Liver (tissue), 9 donors: ENCODE measurements around the gene ADGRA1. TPM values are rescaled to one million over a fixed set of nuclear protein-coding genes. Genes with fewer than 3 reads are reported as not detected.

Source experiments
- DNase-seq: peaks from one replicate; pipeline ENCODE4 v3.0.0-alpha.2; 2017; ENCODE audit warnings: low spot score
- H3K27ac ChIP-seq, 2 donors: one replicate each; pipeline ENCODE4 v1.7.0; 2013; ENCODE audit warnings: inconsistent platforms in 2 of 2, low read length in 2 of 2, control low read depth in 1 of 2, low read depth in 1 of 2, mild to moderate bottlenecking in 1 of 2
- H3K27me3 ChIP-seq, 4 donors: one replicate each; pipeline versions ENCODE4 v1.6.1 to v1.7.0; 2013; ENCODE audit warnings: low read length in 3 of 4, inconsistent platforms in 1 of 4, mild to moderate bottlenecking in 1 of 4, moderate library complexity in 1 of 4; ENCODE audit not compliant: control insufficient read depth in 4 of 4, insufficient read depth in 4 of 4
- H3K36me3 ChIP-seq, 4 donors: one replicate each; pipeline versions ENCODE4 v1.6.1 to v1.7.0; 2013; ENCODE audit warnings: low read length in 3 of 4, mild to moderate bottlenecking in 3 of 4, low read depth in 1 of 4, moderate library complexity in 1 of 4; ENCODE audit not compliant: control insufficient read depth in 4 of 4, insufficient read depth in 3 of 4
- H3K4me1 ChIP-seq, 4 donors: one replicate each; pipeline versions ENCODE4 v1.6.1 to v1.7.0; 2013; ENCODE audit warnings: low read length in 3 of 4, mild to moderate bottlenecking in 3 of 4, moderate library complexity in 1 of 4; ENCODE audit not compliant: control insufficient read depth in 4 of 4, insufficient read depth in 4 of 4
- H3K4me3 ChIP-seq, 3 donors: one replicate each; pipeline versions ENCODE4 v1.6.1 to v1.7.0; 2013; ENCODE audit warnings: low read length in 3 of 3, control low read depth in 1 of 3, low read depth in 1 of 3, mild to moderate bottlenecking in 1 of 3
- H3K9ac ChIP-seq, 2 donors: one replicate each; pipeline ENCODE4 v1.7.0; 2013; ENCODE audit warnings: low read length in 2 of 2, mild to moderate bottlenecking in 2 of 2, moderate library complexity in 2 of 2, control low read depth in 1 of 2, low read depth in 1 of 2
- H3K9me3 ChIP-seq, 4 donors: one replicate each; pipeline versions ENCODE4 v1.6.1 to v1.7.0; 2013; ENCODE audit warnings: low read length in 3 of 4; ENCODE audit not compliant: control insufficient read depth in 4 of 4
- CTCF ChIP-seq: fragments of 150-350 bp; IDR thresholded peaks from 2 replicates; pipeline ENCODE4 v1.5.1; 2017; ENCODE audit warnings: improper control_type of control experiment, low read depth, low read length; ENCODE audit not compliant: missing input control
- EGR1 ChIP-seq, 2 donors: IDR thresholded peaks; 2 replicates each; pipeline ENCODE4 v1.6.1; 2016 to 2018; ENCODE audit warnings: antibody characterized with exemption in 2 of 2, low read depth in 2 of 2
- FOXA1 ChIP-seq: IDR thresholded peaks from 2 replicates; pipeline ENCODE4 v1.6.1; 2016; ENCODE audit warnings: antibody characterized with exemption
- FOXA2 ChIP-seq: IDR thresholded peaks from 2 replicates; pipeline ENCODE4 v1.6.1; 2016; ENCODE audit warnings: antibody characterized with exemption
- HNF4A ChIP-seq, 2 donors: conservative IDR thresholded peaks; 2 replicates each; pipeline ENCODE4 v1.6.1; 2016; ENCODE audit warnings: antibody characterized with exemption in 2 of 2, mild to moderate bottlenecking in 2 of 2
- HNF4G ChIP-seq: IDR thresholded peaks from 2 replicates; pipeline ENCODE4 v1.6.1; 2016; ENCODE audit warnings: antibody characterized with exemption
- JUND ChIP-seq, 2 donors: IDR thresholded peaks; 2 replicates each; pipeline ENCODE4 v1.6.1; 2016; ENCODE audit warnings: antibody characterized with exemption in 2 of 2
- MAX ChIP-seq: IDR thresholded peaks from 2 replicates; pipeline ENCODE4 v1.6.1; 2016; ENCODE audit warnings: antibody characterized with exemption
- NR2F2 ChIP-seq: IDR thresholded peaks from 2 replicates; pipeline ENCODE4 v1.6.1; 2016; ENCODE audit warnings: antibody characterized with exemption
- RAD21 ChIP-seq, 2 donors: IDR thresholded peaks; 2 replicates each; pipeline ENCODE4 v1.6.1; 2016; ENCODE audit warnings: antibody characterized with exemption in 2 of 2, mild to moderate bottlenecking in 2 of 2
- RXRA ChIP-seq, 2 donors: IDR thresholded peaks; 2 replicates each; pipeline ENCODE4 v1.6.1; 2017 to 2018; ENCODE audit warnings: antibody characterized with exemption in 2 of 2, mild to moderate bottlenecking in 1 of 2
- SP1 ChIP-seq: IDR thresholded peaks from 2 replicates; pipeline ENCODE4 v1.6.1; 2018; ENCODE audit warnings: antibody characterized with exemption, mild to moderate bottlenecking
- TAF1 ChIP-seq: conservative IDR thresholded peaks from 2 replicates; pipeline ENCODE4 v1.6.1; 2016; ENCODE audit warnings: antibody characterized with exemption, mild to moderate bottlenecking
- YY1 ChIP-seq: IDR thresholded peaks from 2 replicates; pipeline ENCODE4 v1.6.1; 2016; ENCODE audit warnings: antibody characterized with exemption, mild to moderate bottlenecking
- ZBTB33 ChIP-seq: IDR thresholded peaks from 2 replicates; pipeline ENCODE4 v1.6.1; 2016; ENCODE audit warnings: antibody characterized with exemption
- WGBS: extraction: QIAGEN DNeasy Blood & Tissue Kit; methylation state at CpG from one replicate; pipeline ENCODE4 v1.1.7; 2013; 5-methylcytosine and 5-hydroxymethylcytosine counted together
- polyA plus RNA-seq, 2 donors: library from polyadenylated mRNA; stranded (reverse) in 1 of 2; unstranded in 1 of 2; fragments of 200-250 nt in 1 of 2; fragments of >200 nt in 1 of 2; fragmentation: Nextera tagmentation in 1 of 2; extraction: Ambion mirVana in 1 of 2; gene quantifications; one replicate each; pipeline versions ENCODE4 v1.2.1 to v1.2.3, GENCODE V29; 2013 to 2015
- total RNA-seq, 2 donors: library from RNA; depleted of rRNA; stranded (reverse); fragments of >200 nt; gene quantifications; one replicate each; pipeline ENCODE4 v1.2.3, GENCODE V29; 2014
- TF ChIP-seq, protein P1 (sequence below): IDR thresholded peaks from 2 replicates; pipeline ENCODE4 v1.6.1; 2016; ENCODE audit warnings: antibody characterized with exemption
- TF ChIP-seq, protein P2 (sequence below): IDR thresholded peaks from 2 replicates; pipeline ENCODE4 v1.6.1; 2016; ENCODE audit warnings: antibody characterized with exemption, mild to moderate bottlenecking
- donor health status: healthy.
- donor health status: healthy.
- donor health status: healthy.
- donor health status: healthy.
- donor health status: healthy.

Gene ADGRA1
- total and polyA plus RNA-seq, 4 donors = 0.08 to 0.70 (median 0.12) TPM; not detected in 1

DNA sequence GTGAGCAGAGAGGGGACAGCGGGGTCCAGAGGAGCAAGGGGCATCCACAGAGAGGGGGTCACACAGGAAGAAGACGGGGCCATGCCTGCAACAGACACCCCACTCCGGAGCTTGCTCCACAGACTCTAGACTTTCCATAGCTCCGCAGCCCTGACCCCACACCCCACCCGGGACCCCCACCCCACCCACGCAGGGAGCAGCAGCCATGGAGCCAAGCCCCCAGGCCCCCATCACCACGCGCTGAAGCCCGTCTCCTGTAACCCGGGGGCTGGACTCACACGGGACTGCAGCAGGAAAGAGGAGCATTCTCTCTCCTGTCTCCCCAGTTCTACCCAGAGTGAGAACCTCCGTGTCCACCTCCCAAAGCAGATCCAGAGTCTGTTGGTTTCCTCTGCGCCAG, 38.8 kb upstream of the ADGRA1 start:
- no peak overlapping the region for H3K27ac ChIP-seq
- H3K9ac ChIP-seq = no peak overlapping the region
- no peak for DNase-seq
- H3K4me1 ChIP-seq = no peaks in the 10 kb centered on the region
- no peaks in the 10 kb centered on the region for H3K27me3 ChIP-seq
- WGBS = 76% methylated on average over 13 of the region's 13 CpGs
- no peaks in the 10 kb centered on the region for H3K36me3 ChIP-seq
- no peak for TF ChIP-seq TAF1
- H3K9me3 ChIP-seq = no peaks in the 10 kb centered on the region
- no peak overlapping the region for H3K4me3 ChIP-seq

GRCh38 chr10:133049639-133050038, 38.1 kb upstream of the ADGRA1 start:
- no peak overlapping the region for H3K9ac ChIP-seq
- no peak overlapping the region for H3K27ac ChIP-seq
- 80% methylated on average over 11 of the region's 11 CpGs for WGBS
- no peaks in the 10 kb centered on the region for H3K27me3 ChIP-seq
- H3K9me3 ChIP-seq = peaks cover 0 to 4% (median 0%) of the 10 kb centered on the region in 4 donors
- no peaks in the 10 kb centered on the region for H3K4me1 ChIP-seq
- TF ChIP-seq MAX = no peak
- TF ChIP-seq CTCF = no peak
- no peak for TF ChIP-seq SP1
- TF ChIP-seq RXRA (IDR thresholded peaks at IDR 0.05) = no peak
- no peak for TF ChIP-seq HNF4A (conservative IDR thresholded peaks at IDR 0.05)
- TF ChIP-seq EGR1 (IDR thresholded peaks at IDR 0.05; ENCODE audit: low read depth in 2 of 2) = no peak
- TF ChIP-seq FOXA1 = no peak
- no peak for TF ChIP-seq FOXA2
- TF ChIP-seq TAF1 = no peak
- TF ChIP-seq ZBTB33 = no peak
- no peak for TF ChIP-seq YY1
- TF ChIP-seq NR2F2 = no peak
- no peak for TF ChIP-seq RAD21 (IDR thresholded peaks at IDR 0.05)
- TF ChIP-seq JUND (IDR thresholded peaks at IDR 0.05) = no peak
- no peak for TF ChIP-seq HNF4G
- TF ChIP-seq, protein P1, sequence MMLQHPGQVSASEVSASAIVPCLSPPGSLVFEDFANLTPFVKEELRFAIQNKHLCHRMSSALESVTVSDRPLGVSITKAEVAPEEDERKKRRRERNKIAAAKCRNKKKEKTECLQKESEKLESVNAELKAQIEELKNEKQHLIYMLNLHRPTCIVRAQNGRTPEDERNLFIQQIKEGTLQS = no peak
- TF ChIP-seq, protein P2, sequence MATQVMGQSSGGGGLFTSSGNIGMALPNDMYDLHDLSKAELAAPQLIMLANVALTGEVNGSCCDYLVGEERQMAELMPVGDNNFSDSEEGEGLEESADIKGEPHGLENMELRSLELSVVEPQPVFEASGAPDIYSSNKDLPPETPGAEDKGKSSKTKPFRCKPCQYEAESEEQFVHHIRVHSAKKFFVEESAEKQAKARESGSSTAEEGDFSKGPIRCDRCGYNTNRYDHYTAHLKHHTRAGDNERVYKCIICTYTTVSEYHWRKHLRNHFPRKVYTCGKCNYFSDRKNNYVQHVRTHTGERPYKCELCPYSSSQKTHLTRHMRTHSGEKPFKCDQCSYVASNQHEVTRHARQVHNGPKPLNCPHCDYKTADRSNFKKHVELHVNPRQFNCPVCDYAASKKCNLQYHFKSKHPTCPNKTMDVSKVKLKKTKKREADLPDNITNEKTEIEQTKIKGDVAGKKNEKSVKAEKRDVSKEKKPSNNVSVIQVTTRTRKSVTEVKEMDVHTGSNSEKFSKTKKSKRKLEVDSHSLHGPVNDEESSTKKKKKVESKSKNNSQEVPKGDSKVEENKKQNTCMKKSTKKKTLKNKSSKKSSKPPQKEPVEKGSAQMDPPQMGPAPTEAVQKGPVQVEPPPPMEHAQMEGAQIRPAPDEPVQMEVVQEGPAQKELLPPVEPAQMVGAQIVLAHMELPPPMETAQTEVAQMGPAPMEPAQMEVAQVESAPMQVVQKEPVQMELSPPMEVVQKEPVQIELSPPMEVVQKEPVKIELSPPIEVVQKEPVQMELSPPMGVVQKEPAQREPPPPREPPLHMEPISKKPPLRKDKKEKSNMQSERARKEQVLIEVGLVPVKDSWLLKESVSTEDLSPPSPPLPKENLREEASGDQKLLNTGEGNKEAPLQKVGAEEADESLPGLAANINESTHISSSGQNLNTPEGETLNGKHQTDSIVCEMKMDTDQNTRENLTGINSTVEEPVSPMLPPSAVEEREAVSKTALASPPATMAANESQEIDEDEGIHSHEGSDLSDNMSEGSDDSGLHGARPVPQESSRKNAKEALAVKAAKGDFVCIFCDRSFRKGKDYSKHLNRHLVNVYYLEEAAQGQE = no peak
- no peak for DNase-seq
- H3K36me3 ChIP-seq = no peaks in the 10 kb centered on the region
- no peak overlapping the region for H3K4me3 ChIP-seq
